T-helper 17 cell (primary cell): ENCODE results near the gene OXLD1. TPM values are rescaled to one million over a fixed set of nuclear protein-coding genes. Genes with fewer than 3 reads are reported as not detected.
A peak's percentile ranks its signal among the peaks of the same experiment; 100 is the strongest.

Experiments used
- ATAC-seq: fragments of 150-1000 bp; cut with Tn5 transposase; 2 replicates; pipeline ENCODE4 v1.10.0; 2021; ENCODE audit warnings: mild to moderate bottlenecking, moderate library complexity
- DNase-seq, 3 donors: peaks; one replicate each; pipeline versions ENCODE4 v3.0.0 to v3.0.0-alpha.2; 2020 to 2021
- H3K9me3 ChIP-seq: one replicate; pipeline ENCODE4 v1.7.0; 2013; ENCODE audit warnings: low read length, mild to moderate bottlenecking; ENCODE audit not compliant: control insufficient read depth, poor library complexity, severe bottlenecking
- H3K27ac Mint-ChIP-seq: one replicate; pipeline ENCODE4 v1.8.0; 2022; ENCODE audit warnings: mild to moderate bottlenecking, moderate library complexity, mixed read lengths
- H3K27me3 Mint-ChIP-seq: one replicate; pipeline ENCODE4 v1.8.0; 2022; ENCODE audit warnings: mixed read lengths
- H3K36me3 Mint-ChIP-seq: one replicate; pipeline ENCODE4 v1.8.0; 2022; ENCODE audit warnings: low read depth, mixed read lengths
- H3K4me1 Mint-ChIP-seq: one replicate; pipeline ENCODE4 v1.8.0; 2022; ENCODE audit warnings: mild to moderate bottlenecking, mixed read lengths
- H3K4me3 Mint-ChIP-seq: one replicate; pipeline ENCODE4 v1.8.0; 2022; ENCODE audit warnings: mild to moderate bottlenecking, moderate library complexity, mixed read lengths
- total RNA-seq, 4 donors: library from RNA in 2 of 4; stranded (reverse) in 2 of 4; gene quantifications; one replicate each; pipeline ENCODE4 v1.2.3 and lab custom pipeline; 2022 to 2026

The OXLD1 gene
- total RNA-seq, 2 donors from 2014 or later = 32.8 to 34.4 TPM

DNA sequence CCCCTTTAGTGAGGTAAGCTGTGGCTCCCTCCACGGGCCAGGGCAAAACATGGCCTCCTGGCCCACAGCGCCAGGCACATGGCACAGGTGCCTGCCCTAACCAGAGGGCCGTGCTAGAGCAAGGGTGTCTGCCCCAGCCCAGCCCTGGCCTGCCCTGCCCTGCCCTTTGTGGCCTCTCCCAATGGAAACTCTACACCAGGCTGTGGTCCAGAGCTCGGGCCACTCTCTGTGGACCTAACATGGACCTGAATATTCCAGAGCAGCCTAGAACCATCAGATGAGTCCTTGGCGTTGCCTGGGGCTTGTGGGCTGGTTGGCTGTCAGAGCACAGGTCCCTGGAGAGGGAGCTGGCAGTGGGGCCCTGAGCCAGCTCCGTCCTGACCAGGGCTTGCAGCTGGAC, 28.8 kb upstream of the OXLD1 start:
- H3K4me3 Mint-ChIP-seq = no peak overlapping the region
- DNase-seq (no peak), ATAC-seq (no peak)
- no peaks in the 10 kb centered on the region for H3K27me3 Mint-ChIP-seq
- no peaks in the 10 kb centered on the region for H3K36me3 Mint-ChIP-seq
- peaks cover 2% of the 10 kb centered on the region for H3K4me1 Mint-ChIP-seq
- H3K9me3 ChIP-seq = no peaks in the 10 kb centered on the region
- no peak overlapping the region for H3K27ac Mint-ChIP-seq

- peaks cover 2% of the 10 kb centered on the region for H3K4me1 Mint-ChIP-seq
- H3K27ac Mint-ChIP-seq = no peak overlapping the region
- H3K36me3 Mint-ChIP-seq = no peaks in the 10 kb centered on the region
- DNase-seq = no peak
- no peaks in the 10 kb centered on the region for H3K9me3 ChIP-seq
- no peak overlapping the region for H3K4me3 Mint-ChIP-seq
- no peaks in the 10 kb centered on the region for H3K27me3 Mint-ChIP-seq
- ATAC-seq = no peak
These were observed 28.4 kb upstream of the OXLD1 start for GRCh38 chr17:81694810-81695209.

GRCh38 chr17:81693509-81694210, 27.3 kb upstream of the OXLD1 start:
- DNase-seq (no peak), ATAC-seq (no peak)
- Mint-ChIP-seq H3K27me3 (no peaks in the 10 kb centered on the region), H3K4me1 (peaks cover 7% of the 10 kb centered on the region), H3K27ac (no peak overlapping the region), H3K4me3 (no peak overlapping the region), H3K36me3 (no peaks in the 10 kb centered on the region)
- no peaks in the 10 kb centered on the region for H3K9me3 ChIP-seq

DNA sequence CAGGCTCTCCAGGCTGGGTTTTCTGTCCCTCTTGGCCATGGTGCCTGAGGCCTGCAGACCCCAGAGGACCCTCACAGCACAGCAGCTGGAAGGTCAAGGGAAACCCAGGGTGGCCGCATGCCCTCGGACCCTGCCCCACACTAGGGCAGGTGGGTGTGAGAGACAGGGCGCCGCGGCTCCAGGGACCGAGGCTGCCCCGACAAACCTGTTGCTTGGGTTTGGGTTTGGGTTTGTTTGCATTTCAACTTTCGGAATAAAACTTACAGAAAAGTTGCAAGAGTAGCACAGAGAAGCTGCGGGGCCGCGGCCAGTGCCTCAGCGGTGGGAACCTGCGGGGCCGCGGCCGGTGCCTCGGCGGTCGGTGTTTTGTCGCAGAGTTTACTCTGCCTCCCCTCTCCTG, 25.2 kb upstream of the OXLD1 start:
- H3K9me3 ChIP-seq = no peaks in the 10 kb centered on the region
- Mint-ChIP-seq H3K27me3 (no peaks in the 10 kb centered on the region), H3K4me3 (no peak overlapping the region), H3K27ac (peak overlapping the region; percentile 47), H3K4me1 (peaks cover 5% of the 10 kb centered on the region), H3K36me3 (no peaks in the 10 kb centered on the region)
- no peak for ATAC-seq
- no peak for DNase-seq

DNA sequence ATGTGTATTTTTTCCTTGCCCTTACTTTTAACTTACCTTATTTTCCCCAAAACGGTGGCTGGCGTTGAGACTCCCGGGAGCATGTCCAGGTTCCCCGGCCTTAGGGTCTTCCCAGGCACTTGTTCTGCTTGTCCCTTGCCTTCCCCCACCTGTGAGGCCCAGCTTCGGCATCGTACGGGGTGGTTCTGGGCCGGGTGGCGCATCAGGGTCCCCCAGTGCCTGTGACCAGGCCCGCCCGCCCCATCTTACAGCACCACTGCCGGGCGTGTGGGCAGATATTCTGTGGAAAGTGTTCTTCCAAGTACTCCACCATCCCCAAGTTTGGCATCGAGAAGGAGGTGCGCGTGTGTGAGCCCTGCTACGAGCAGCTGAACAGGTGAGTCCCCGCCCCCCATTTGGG, 24.8 kb upstream of the OXLD1 start:
- no peak overlapping the region for H3K4me3 Mint-ChIP-seq
- peak overlapping the region; percentile 47 for H3K27ac Mint-ChIP-seq
- H3K27me3 Mint-ChIP-seq = no peaks in the 10 kb centered on the region
- DNase-seq (no peak), ATAC-seq (no peak)
- H3K9me3 ChIP-seq = no peaks in the 10 kb centered on the region
- no peaks in the 10 kb centered on the region for H3K36me3 Mint-ChIP-seq
- peaks cover 5% of the 10 kb centered on the region for H3K4me1 Mint-ChIP-seq

GRCh38 chr17:81690549-81690948, 24.1 kb upstream of the OXLD1 start:
- DNase-seq (no peak), ATAC-seq (no peak)
- H3K9me3 ChIP-seq = no peaks in the 10 kb centered on the region
- Mint-ChIP-seq H3K4me1 (peaks cover 5% of the 10 kb centered on the region), H3K36me3 (no peaks in the 10 kb centered on the region), H3K27ac (no peak overlapping the region), H3K4me3 (no peak overlapping the region), H3K27me3 (no peaks in the 10 kb centered on the region)

GRCh38 chr17:81690066-81690465, 23.7 kb upstream of the OXLD1 start:
- peaks cover 5% of the 10 kb centered on the region for H3K4me1 Mint-ChIP-seq
- no peaks in the 10 kb centered on the region for H3K27me3 Mint-ChIP-seq
- H3K9me3 ChIP-seq = no peaks in the 10 kb centered on the region
- no peaks in the 10 kb centered on the region for H3K36me3 Mint-ChIP-seq
- no peak overlapping the region for H3K4me3 Mint-ChIP-seq
- DNase-seq (no peak), ATAC-seq (no peak)
- H3K27ac Mint-ChIP-seq = peak overlapping the region; percentile 75

DNA sequence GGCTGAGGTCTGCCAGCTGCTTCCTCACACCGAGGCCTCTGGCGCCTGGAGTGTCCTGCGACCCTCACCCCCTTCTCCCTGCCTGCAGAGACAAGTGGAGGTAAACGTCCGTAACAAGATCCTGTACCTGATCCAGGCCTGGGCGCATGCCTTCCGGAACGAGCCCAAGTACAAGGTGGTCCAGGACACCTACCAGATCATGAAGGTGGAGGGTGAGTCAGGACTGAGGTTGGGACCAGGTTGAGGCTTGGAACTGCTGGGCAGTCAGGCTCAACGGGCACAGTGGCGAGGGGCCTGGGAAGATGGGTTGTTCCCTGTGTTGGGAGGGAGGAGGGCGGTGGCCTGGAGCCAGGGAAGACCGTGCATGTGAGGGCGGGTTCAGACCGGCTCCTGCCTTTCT, 22.2 kb upstream of the OXLD1 start:
- H3K9me3 ChIP-seq = no peaks in the 10 kb centered on the region
- H3K27ac Mint-ChIP-seq = no peak overlapping the region
- H3K36me3 Mint-ChIP-seq = peaks cover 2% of the 10 kb centered on the region
- peaks cover 13% of the 10 kb centered on the region for H3K4me1 Mint-ChIP-seq
- no peak overlapping the region for H3K4me3 Mint-ChIP-seq
- DNase-seq (no peak), ATAC-seq (no peak)
- no peaks in the 10 kb centered on the region for H3K27me3 Mint-ChIP-seq

GRCh38 chr17:81687770-81688541, 21.6 kb upstream of the OXLD1 start:
- H3K36me3 Mint-ChIP-seq = peaks cover 3% of the 10 kb centered on the region
- H3K9me3 ChIP-seq = no peaks in the 10 kb centered on the region
- ATAC-seq = no peak
- H3K4me1 Mint-ChIP-seq = peaks cover 15% of the 10 kb centered on the region
- no peak for DNase-seq
- H3K27ac Mint-ChIP-seq = no peak overlapping the region
- H3K27me3 Mint-ChIP-seq = no peaks in the 10 kb centered on the region
- H3K4me3 Mint-ChIP-seq = no peak overlapping the region

GRCh38 chr17:81686614-81687013, 20.2 kb upstream of the OXLD1 start:
- Mint-ChIP-seq H3K27ac (peak overlapping the region; percentile 88), H3K4me1 (peaks cover 20% of the 10 kb centered on the region), H3K36me3 (peaks cover 3% of the 10 kb centered on the region), H3K4me3 (no peak overlapping the region), H3K27me3 (no peaks in the 10 kb centered on the region)
- ATAC-seq (no peak), DNase-seq (no peak)
- H3K9me3 ChIP-seq = no peaks in the 10 kb centered on the region

GRCh38 chr17:81685108-81685507, 18.7 kb upstream of the OXLD1 start:
- H3K27me3 Mint-ChIP-seq = no peaks in the 10 kb centered on the region
- H3K9me3 ChIP-seq = no peaks in the 10 kb centered on the region
- H3K36me3 Mint-ChIP-seq = peaks cover 3% of the 10 kb centered on the region
- H3K27ac Mint-ChIP-seq = peak overlapping the region; percentile 88
- ATAC-seq = no peak
- peak overlapping the region; percentile 87 for H3K4me3 Mint-ChIP-seq
- DNase-seq = no peak
- H3K4me1 Mint-ChIP-seq = peaks cover 20% of the 10 kb centered on the region

DNA sequence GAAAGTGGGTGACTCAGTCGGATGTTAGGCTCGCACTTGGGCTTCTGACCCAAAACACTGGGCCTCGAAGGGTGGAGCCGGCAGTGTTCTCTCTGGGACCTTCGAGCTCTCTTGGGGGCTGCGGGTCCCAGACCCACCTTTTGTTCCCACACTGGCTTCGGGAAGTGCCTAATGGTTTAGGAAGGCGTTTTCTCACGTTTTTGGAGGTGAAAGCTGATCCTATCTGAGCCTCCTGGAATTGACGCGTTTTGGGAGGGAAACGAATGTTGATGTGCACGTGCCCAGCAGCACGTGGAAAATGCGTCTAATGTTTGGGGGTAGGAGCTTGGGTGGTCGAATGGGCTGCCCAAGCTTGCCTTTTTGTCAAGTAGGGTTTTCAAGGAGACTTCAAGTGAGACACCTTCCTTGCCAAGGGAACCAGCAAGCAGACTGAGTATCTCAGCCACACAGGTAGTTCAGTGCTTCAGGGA, 18.1 kb upstream of the OXLD1 start:
- H3K36me3 Mint-ChIP-seq = peaks cover 3% of the 10 kb centered on the region
- no peaks in the 10 kb centered on the region for H3K27me3 Mint-ChIP-seq
- H3K9me3 ChIP-seq = no peaks in the 10 kb centered on the region
- H3K4me1 Mint-ChIP-seq = peaks cover 20% of the 10 kb centered on the region
- H3K27ac Mint-ChIP-seq = peak overlapping the region; percentile 88
- ATAC-seq (no peak), DNase-seq (no peak)
- H3K4me3 Mint-ChIP-seq = peak overlapping the region; percentile 87

- peak; percentile 99 for ATAC-seq
- H3K27ac Mint-ChIP-seq = peak within 1 kb of the TSS; percentile 88
- no peaks in the 10 kb centered on the region for H3K9me3 ChIP-seq
- H3K4me1 Mint-ChIP-seq = peaks cover 15% of the 10 kb centered on the region
- peaks cover 3% of the 10 kb centered on the region for H3K36me3 Mint-ChIP-seq
- no peaks in the 10 kb centered on the region for H3K27me3 Mint-ChIP-seq
- peak within 1 kb of the TSS; percentile 99 for H3K4me3 Mint-ChIP-seq
- DNase-seq = peak; percentile 96 to 97 (median 96)
These were observed 17.4 kb upstream of the OXLD1 start, which contains the start of the genes ARL16 and HGS for GRCh38 chr17:81683584-81684441. ARL16 (minus strand) TSS chr17:81683797; CDS start chr17:81683753, 44 bp downstream. HGS (plus strand) TSS chr17:81684011; CDS start chr17:81684067, 56 bp downstream.
